ENCODE measurements around the gene DMD. TPM values are rescaled to one million over a fixed set of nuclear protein-coding genes. Genes with fewer than 3 reads are reported as not detected.

DMD gene
- total and polyA plus RNA-seq, 4 donors, result 3.9 to 73.8 (median 11.2) TPM

GRCh38 chrX:32873786-32874185 is 337.6 kb downstream of the DMD start:
- Histone ChIP-seq H3K4me3 (no peak overlapping the region), H3K27ac (ENCODE audit: low read depth in 1 of 2, low read length in 1 of 2) (no peak overlapping the region), H3K27me3 (ENCODE audit: control insufficient read depth in 3 of 3, insufficient read depth in 3 of 3, low read length in 2 of 3) (no peaks in the 10 kb centered on the region), H3K9ac (ENCODE audit: insufficient read depth in 1 of 2, low read length in 2 of 2) (no peak overlapping the region), H3K9me3 (ENCODE audit: control insufficient read depth in 4 of 4, insufficient read depth in 3 of 4, low read length in 3 of 4) (peaks cover 0 to 1% (median 0%) of the 10 kb centered on the region in 4 donors), H3K36me3 (ENCODE audit: control insufficient read depth in 4 of 4, insufficient read depth in 4 of 4, low read length in 4 of 4) (no peaks in the 10 kb centered on the region), H3K4me1 (ENCODE audit: control insufficient read depth in 5 of 5, insufficient read depth in 5 of 5, low read length in 5 of 5) (peaks cover 0 to 5% (median 0%) of the 10 kb centered on the region in 5 donors)
- TF ChIP-seq CTCF (IDR thresholded peaks at IDR 0.05; ENCODE audit: control extremely low read depth, extremely low read depth), result no peak
- ATAC-seq (ENCODE audit: insufficient read depth, low FRiP score) (no peak), DNase-seq (no peak)
- 73 to 86% methylated on average over 2 of the region's 2 CpGs for WGBS, 2 donors

- no peak for ATAC-seq (ENCODE audit: insufficient read depth, low FRiP score)
These were observed 339.7 kb downstream of the DMD start for GRCh38 chrX:32871636-32872035.

GRCh38 chrX:32868524-32868895 is 342.8 kb downstream of the DMD start:
- Histone ChIP-seq H3K4me3 (no peak overlapping the region), H3K9me3 (ENCODE audit: control insufficient read depth in 4 of 4, insufficient read depth in 3 of 4, low read length in 3 of 4) (peaks cover 0 to 6% (median 0%) of the 10 kb centered on the region in 4 donors), H3K4me1 (ENCODE audit: control insufficient read depth in 5 of 5, insufficient read depth in 5 of 5, low read length in 5 of 5) (peaks cover 0 to 3% (median 0%) of the 10 kb centered on the region in 5 donors), H3K36me3 (ENCODE audit: control insufficient read depth in 4 of 4, insufficient read depth in 4 of 4, low read length in 4 of 4) (no peaks in the 10 kb centered on the region), H3K9ac (ENCODE audit: insufficient read depth in 1 of 2, low read length in 2 of 2) (no peak overlapping the region), H3K27ac (ENCODE audit: low read depth in 1 of 2, low read length in 1 of 2) (no peak overlapping the region), H3K27me3 (ENCODE audit: control insufficient read depth in 3 of 3, insufficient read depth in 3 of 3, low read length in 2 of 3) (no peaks in the 10 kb centered on the region)
- ATAC-seq (ENCODE audit: insufficient read depth, low FRiP score) (no peak), DNase-seq (no peak)
- 74 to 82% methylated on average over 6 of the region's 6 CpGs for WGBS, 2 donors
- TF ChIP-seq CTCF (IDR thresholded peaks at IDR 0.05; ENCODE audit: control extremely low read depth, extremely low read depth), result no peak

More at GRCh38 chrX:32871636-32872035, 339.7 kb downstream of the DMD start:
- H3K4me3 ChIP-seq, result no peak overlapping the region
- no peak for DNase-seq
- H3K9ac ChIP-seq (ENCODE audit: insufficient read depth in 1 of 2, low read length in 2 of 2), result no peak overlapping the region
- TF ChIP-seq CTCF (IDR thresholded peaks at IDR 0.05; ENCODE audit: control extremely low read depth, extremely low read depth), result no peak
- no peaks in the 10 kb centered on the region for H3K27me3 ChIP-seq (ENCODE audit: control insufficient read depth in 3 of 3, insufficient read depth in 3 of 3, low read length in 2 of 3)
- H3K27ac ChIP-seq (ENCODE audit: low read depth in 1 of 2, low read length in 1 of 2), result no peak overlapping the region
- no peaks in the 10 kb centered on the region for H3K36me3 ChIP-seq (ENCODE audit: control insufficient read depth in 4 of 4, insufficient read depth in 4 of 4, low read length in 4 of 4)
- 52 to 57% methylated on average over 3 of the region's 3 CpGs for WGBS, 2 donors
- H3K4me1 ChIP-seq (ENCODE audit: control insufficient read depth in 5 of 5, insufficient read depth in 5 of 5, low read length in 5 of 5), result peaks cover 0 to 5% (median 0%) of the 10 kb centered on the region in 5 donors
- H3K9me3 ChIP-seq (ENCODE audit: control insufficient read depth in 4 of 4, insufficient read depth in 3 of 4, low read length in 3 of 4), result peaks cover 0 to 6% (median 0%) of the 10 kb centered on the region in 4 donors

Data from lung (tissue), 12 donors.